ENCODE data around the gene TMA7. TPM values are rescaled to one million over a fixed set of nuclear protein-coding genes. Genes with fewer than 3 reads are reported as not detected.
A peak's percentile ranks its signal among the peaks of the same experiment; 100 is the strongest.

Gene TMA7
- total and polyA plus RNA-seq, 12 donors, result 140 to 1,063 (median 196) TPM

GRCh38 chr3:48469046-48469915, 29.2 kb downstream of the TMA7 start:
- H3K36me3 ChIP-seq, result peaks cover 0 to 53% (median 6%) of the 10 kb centered on the region in 9 donors
- no peaks in the 10 kb centered on the region for H3K27me3 ChIP-seq
- ATAC-seq, result no peak
- intact Hi-C loops (cut with DNase I), result loop anchor here in 6 of 10 donors (5.0 to 10.0 kb wide), 5 partner anchors 33 to 216 kb away; partner anchors contain the start of genes SHISA5 (in 2 of the 6), COL7A1 (in 1 of the 6), NCKIPSD (in 1 of the 6) and SLC26A6 (in 1 of the 6)
- H3K4me1 ChIP-seq, result peaks cover 26 to 94% (median 83%) of the 10 kb centered on the region in 9 donors
- peak overlapping the region in 6 of 10 donors; percentile 21 to 99 (median 98) for H3K27ac ChIP-seq
- no peaks in the 10 kb centered on the region for H3K9me3 ChIP-seq
- no peak for DNase-seq
- 81 to 83% methylated on average over 29 of the region's 29 CpGs for WGBS, 2 donors
- TF ChIP-seq, protein P1, sequence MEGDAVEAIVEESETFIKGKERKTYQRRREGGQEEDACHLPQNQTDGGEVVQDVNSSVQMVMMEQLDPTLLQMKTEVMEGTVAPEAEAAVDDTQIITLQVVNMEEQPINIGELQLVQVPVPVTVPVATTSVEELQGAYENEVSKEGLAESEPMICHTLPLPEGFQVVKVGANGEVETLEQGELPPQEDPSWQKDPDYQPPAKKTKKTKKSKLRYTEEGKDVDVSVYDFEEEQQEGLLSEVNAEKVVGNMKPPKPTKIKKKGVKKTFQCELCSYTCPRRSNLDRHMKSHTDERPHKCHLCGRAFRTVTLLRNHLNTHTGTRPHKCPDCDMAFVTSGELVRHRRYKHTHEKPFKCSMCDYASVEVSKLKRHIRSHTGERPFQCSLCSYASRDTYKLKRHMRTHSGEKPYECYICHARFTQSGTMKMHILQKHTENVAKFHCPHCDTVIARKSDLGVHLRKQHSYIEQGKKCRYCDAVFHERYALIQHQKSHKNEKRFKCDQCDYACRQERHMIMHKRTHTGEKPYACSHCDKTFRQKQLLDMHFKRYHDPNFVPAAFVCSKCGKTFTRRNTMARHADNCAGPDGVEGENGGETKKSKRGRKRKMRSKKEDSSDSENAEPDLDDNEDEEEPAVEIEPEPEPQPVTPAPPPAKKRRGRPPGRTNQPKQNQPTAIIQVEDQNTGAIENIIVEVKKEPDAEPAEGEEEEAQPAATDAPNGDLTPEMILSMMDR (IDR thresholded peaks at IDR 0.05), result no peak
- peak overlapping the region in 3 of 10 donors; percentile 3 to 7 (median 4) for H3K4me3 ChIP-seq

GRCh38 chr3:48470286-48470685, 30.2 kb downstream of the TMA7 start:
- no peaks in the 10 kb centered on the region for H3K27me3 ChIP-seq
- intact Hi-C loops (cut with DNase I), result no loop called here
- TF ChIP-seq, protein P1 (IDR thresholded peaks at IDR 0.05), result no peak
- peaks cover 24 to 87% (median 75%) of the 10 kb centered on the region in 9 donors for H3K4me1 ChIP-seq
- no peaks in the 10 kb centered on the region for H3K9me3 ChIP-seq
- DNase-seq, result no peak
- peak overlapping the region in 2 of 10 donors; percentile 3 to 4 for H3K4me3 ChIP-seq
- 57 to 67% methylated on average over 1 of the region's 1 CpG for WGBS, 2 donors
- no peak for ATAC-seq
- H3K27ac ChIP-seq, result peak overlapping the region in 6 of 10 donors; percentile 89 to 99 (median 94)
- peaks cover 0 to 49% (median 6%) of the 10 kb centered on the region in 9 donors for H3K36me3 ChIP-seq

GRCh38 chr3:48472673-48472922, 32.5 kb downstream of the TMA7 start:
- Histone ChIP-seq H3K27ac (peak overlapping the region; percentile 89 to 99 (median 95)), H3K4me3 (peak overlapping the region; percentile 58 to 81 (median 64)), H3K4me1 (peaks cover 12 to 72% (median 60%) of the 10 kb centered on the region in 9 donors), H3K27me3 (no peaks in the 10 kb centered on the region), H3K36me3 (peaks cover 0 to 56% (median 6%) of the 10 kb centered on the region in 9 donors), H3K9me3 (no peaks in the 10 kb centered on the region)
- TF ChIP-seq, protein P1 (IDR thresholded peaks at IDR 0.05), result no peak
- peak; percentile 26 to 61 (median 48) for ATAC-seq
- WGBS, 2 donors, result 5 to 10% methylated on average over 5 of the region's 5 CpGs
- intact Hi-C loops (cut with DNase I), result loop anchor here in 2 of 10 donors (2.0 kb wide), 2 partner anchors 30 to 32 kb away; partner anchors contain the start of gene SHISA5 (in 1 of the 2)
- peak; percentile 24 to 27 for DNase-seq

DNA sequence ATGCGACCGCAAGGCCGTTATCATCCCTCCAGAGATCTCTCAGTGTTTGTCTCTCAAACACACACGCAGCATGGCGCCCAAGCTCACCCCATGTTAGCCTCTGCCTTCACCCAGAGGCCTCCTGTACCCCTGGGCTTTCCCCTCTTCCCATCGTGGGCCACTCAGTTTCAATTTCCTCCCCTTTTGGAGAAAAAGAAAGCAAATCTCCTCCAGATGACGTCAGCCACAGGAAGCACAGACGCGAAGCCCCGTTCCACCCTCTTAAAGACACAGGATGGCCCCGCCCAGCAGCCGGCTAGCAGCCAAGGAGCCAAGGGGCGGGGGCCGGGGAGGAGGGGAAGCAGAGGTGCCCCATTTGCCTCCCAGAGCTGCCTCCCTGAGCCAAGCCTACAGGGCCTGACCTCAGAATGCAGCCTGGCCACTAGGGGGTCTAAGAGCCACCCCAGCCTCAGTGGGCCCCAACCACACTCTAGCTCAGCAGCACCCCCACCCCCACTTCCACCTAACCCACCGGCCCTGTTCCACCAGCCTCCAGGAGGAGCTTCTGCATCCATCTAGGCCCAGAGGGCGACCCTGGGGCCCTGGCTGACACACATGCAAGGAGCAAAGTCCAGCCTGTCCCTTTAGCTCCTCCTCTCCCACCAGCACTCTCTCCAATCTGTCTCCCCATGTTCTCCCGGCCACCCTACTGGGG, 33.0 kb downstream of the TMA7 start:
- peak overlapping the region; percentile 89 to 99 (median 95) for H3K27ac ChIP-seq
- intact Hi-C loops (cut with DNase I), result loop anchor here in 2 of 10 donors (2.0 kb wide), 2 partner anchors 30 to 32 kb away; partner anchors contain the start of gene SHISA5 (in 1 of the 2)
- peak; percentile 92 to 95 (median 94) for ATAC-seq
- H3K4me1 ChIP-seq, result peaks cover 12 to 71% (median 60%) of the 10 kb centered on the region in 9 donors
- TF ChIP-seq, protein P1 (IDR thresholded peaks at IDR 0.05), result peak in 8 of 9 donors; percentile 24 to 66 (median 44)
- DNase-seq, result peak; percentile 92 to 95
- 8 to 9% methylated on average over 17 of the region's 17 CpGs for WGBS, 2 donors
- H3K4me3 ChIP-seq, result peak overlapping the region; percentile 58 to 81 (median 64)
- H3K9me3 ChIP-seq, result no peaks in the 10 kb centered on the region
- H3K27me3 ChIP-seq, result no peaks in the 10 kb centered on the region
- H3K36me3 ChIP-seq, result peaks cover 0 to 56% (median 6%) of the 10 kb centered on the region in 9 donors

Data from heart right ventricle (tissue), 16 donors.